SH-SY5Y (cell line): ENCODE data around the gene PRPF19.

ENCODE experiments used
- GATA2 ChIP-seq: IDR thresholded peaks from 2 replicates; pipeline ENCODE4 v1.6.1; 2011; ENCODE audit warnings: mild to moderate bottlenecking, low read depth, low read length
- GATA3 ChIP-seq: IDR thresholded peaks from 2 replicates; pipeline ENCODE4 v1.6.1; 2011; ENCODE audit warnings: low read depth, mild to moderate bottlenecking, low read length, moderate library complexity

- no peak for TF ChIP-seq GATA3
- TF ChIP-seq GATA2: no peak
These were observed 10.7 kb downstream of the PRPF19 start for GRCh38 chr11:60895687-60896086.
